Neural progenitor cell (in vitro differentiated cells): Measurements from ENCODE around the gene ZNF772. TPM values are rescaled to one million over a fixed set of nuclear protein-coding genes. Genes with fewer than 3 reads are reported as not detected.
"Not testable (repeated sequence)": the region's sequence is repeated elsewhere in the genome, so short reads cannot be mapped to it uniquely, and the experiment has no call there.

Source experiments
- DNase-seq: peaks from one replicate; pipeline ENCODE4 v3.0.0-alpha.2; 2016; ENCODE audit warnings: low spot score
- H2AFZ ChIP-seq: fragments of 200-600 bp; sonication (generic); replicated peaks from 2 replicates; pipeline ENCODE4 v1.6.1; 2016; ENCODE audit warnings: antibody characterized with exemption
- H3F3A ChIP-seq: fragments of 200-600 bp; sonication (generic); 2 replicates; pipeline ENCODE4 v1.6.1; 2016; ENCODE audit warnings: antibody characterized with exemption, low read depth
- H3K27ac ChIP-seq: fragments of 200-600 bp; sonication (generic); 2 replicates; pipeline ENCODE4 v1.5.1; 2016; ENCODE audit warnings: mild to moderate bottlenecking
- H3K27me3 ChIP-seq: fragments of 200-600 bp; sonication (generic); 2 replicates; pipeline ENCODE4 v1.6.1; 2016; ENCODE audit warnings: mild to moderate bottlenecking, moderate library complexity
- H3K36me3 ChIP-seq: fragments of 200-600 bp; sonication (generic); 2 replicates; pipeline ENCODE4 v1.5.1; 2016
- H3K4me1 ChIP-seq: fragments of 200-600 bp; sonication (generic); 2 replicates; pipeline ENCODE4 v1.6.1; 2016; ENCODE audit warnings: mixed run types
- H3K4me2 ChIP-seq: fragments of 200-600 bp; sonication (generic); 2 replicates; pipeline ENCODE4 v1.6.1; 2016
- H3K4me3 ChIP-seq: fragments of 200-600 bp; sonication (generic); 2 replicates; pipeline ENCODE4 v1.5.1; 2016
- H3K79me2 ChIP-seq: fragments of 200-600 bp; sonication (generic); 2 replicates; pipeline ENCODE4 v1.6.1; 2016; ENCODE audit warnings: low read depth
- H3K9ac ChIP-seq: fragments of 200-600 bp; sonication (generic); 2 replicates; pipeline ENCODE4 v1.6.1; 2016
- H3K9me3 ChIP-seq: fragments of 200-600 bp; sonication (generic); 2 replicates; pipeline ENCODE4 v1.5.1; 2016; ENCODE audit warnings: low read depth
- H4K20me1 ChIP-seq: fragments of 200-600 bp; sonication (generic); 2 replicates; pipeline ENCODE4 v1.6.1; 2016; ENCODE audit warnings: low read depth
- H3K27ac Mint-ChIP-seq: 3 replicates; pipeline ENCODE4 v1.8.0; 2021; ENCODE audit warnings: mixed read lengths
- H3K27me3 Mint-ChIP-seq: 2 replicates; pipeline ENCODE4 v1.8.0; 2022; ENCODE audit warnings: low read depth, mild to moderate bottlenecking, inconsistent platforms, moderate library complexity, mixed read lengths; ENCODE audit not compliant: insufficient read depth
- H3K36me3 Mint-ChIP-seq: 3 replicates; pipeline ENCODE4 v1.8.0; 2021; ENCODE audit warnings: mixed read lengths
- H3K4me1 Mint-ChIP-seq: 3 replicates; pipeline ENCODE4 v1.8.0; 2021; ENCODE audit warnings: mixed read lengths
- H3K4me3 Mint-ChIP-seq: 3 replicates; pipeline ENCODE4 v1.8.0; 2021; ENCODE audit warnings: mild to moderate bottlenecking, moderate library complexity, mixed read lengths
- H3K9me3 Mint-ChIP-seq: 3 replicates; pipeline ENCODE4 v1.8.0; 2020; ENCODE audit warnings: mixed read lengths
- EZH2 ChIP-seq: fragments of 200-600 bp; sonication (generic); IDR thresholded peaks from 2 replicates; pipeline ENCODE4 v1.6.1; 2017; ENCODE audit warnings: antibody characterized with exemption, mild to moderate bottlenecking, moderate library complexity
- EZH2phosphoT487 ChIP-seq: fragments of 200-600 bp; sonication (generic); IDR thresholded peaks from 2 replicates; pipeline ENCODE4 v1.6.1; 2017; ENCODE audit warnings: antibody characterized with exemption
- total RNA-seq: library from RNA; depleted of rRNA; stranded (reverse); fragments of >200 nt; gene quantifications from 2 replicates; pipeline ENCODE4 v1.2.3, GENCODE V29; 2015; ENCODE audit warnings: low replicate concordance
- TF ChIP-seq, protein P1 (sequence below): fragments of 200-600 bp; sonication (generic); IDR thresholded peaks from 2 replicates; pipeline ENCODE4 v1.5.1; 2017; ENCODE audit warnings: antibody characterized with exemption, mild to moderate bottlenecking

ZNF772 gene
- total RNA-seq: 33.3 and 34.5 TPM in 2 replicates

DNA sequence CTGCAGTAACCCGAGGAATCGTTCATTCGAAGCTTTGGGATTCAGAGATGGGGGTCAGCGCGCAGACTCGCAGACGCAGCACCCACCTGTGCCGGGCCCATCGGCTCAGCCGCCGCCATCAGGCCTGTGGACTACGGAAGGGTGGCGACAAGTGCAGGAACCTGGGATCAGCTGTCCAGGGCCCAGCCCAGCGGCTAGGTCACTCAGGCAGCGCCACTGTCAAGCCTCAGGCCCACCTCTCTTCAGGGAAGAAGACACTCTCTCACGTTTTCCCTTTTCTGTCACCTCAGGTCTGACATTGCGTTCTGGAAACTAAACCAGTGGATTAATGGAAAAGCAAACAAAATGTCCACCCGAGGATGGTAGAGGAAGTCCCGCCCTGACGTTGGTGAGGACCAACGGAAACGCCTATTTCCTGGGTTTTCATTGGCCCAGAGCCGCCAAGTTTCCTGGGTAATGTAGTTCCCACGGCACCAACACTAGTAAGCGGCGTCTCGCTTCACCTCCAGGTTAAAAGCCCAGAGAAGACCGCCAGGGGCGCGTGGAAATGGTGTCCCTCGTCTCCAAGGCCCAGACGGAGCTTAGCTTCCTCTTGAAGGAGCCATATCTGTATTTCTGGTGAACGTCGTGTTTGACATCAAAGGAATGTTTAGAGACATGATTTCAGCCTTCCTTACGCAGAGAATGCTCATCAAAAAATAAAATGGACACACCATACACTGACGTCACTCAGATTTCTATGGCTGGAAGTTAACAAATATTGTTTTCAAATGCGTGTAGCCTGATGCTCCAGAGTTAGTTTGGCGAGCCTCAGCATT lies at the start of gene ZNF772:
TSS of gene ZNF772 (minus strand) at position 376 of the 818 bp plus-strand sequence. CDS start at position 119, 257 bp downstream.
- H3K9me3 ChIP-seq: peaks cover 22% of the 10 kb centered on the region
- peaks cover 73% of the 10 kb centered on the region for H3K9me3 Mint-ChIP-seq
- TF ChIP-seq, protein P1, sequence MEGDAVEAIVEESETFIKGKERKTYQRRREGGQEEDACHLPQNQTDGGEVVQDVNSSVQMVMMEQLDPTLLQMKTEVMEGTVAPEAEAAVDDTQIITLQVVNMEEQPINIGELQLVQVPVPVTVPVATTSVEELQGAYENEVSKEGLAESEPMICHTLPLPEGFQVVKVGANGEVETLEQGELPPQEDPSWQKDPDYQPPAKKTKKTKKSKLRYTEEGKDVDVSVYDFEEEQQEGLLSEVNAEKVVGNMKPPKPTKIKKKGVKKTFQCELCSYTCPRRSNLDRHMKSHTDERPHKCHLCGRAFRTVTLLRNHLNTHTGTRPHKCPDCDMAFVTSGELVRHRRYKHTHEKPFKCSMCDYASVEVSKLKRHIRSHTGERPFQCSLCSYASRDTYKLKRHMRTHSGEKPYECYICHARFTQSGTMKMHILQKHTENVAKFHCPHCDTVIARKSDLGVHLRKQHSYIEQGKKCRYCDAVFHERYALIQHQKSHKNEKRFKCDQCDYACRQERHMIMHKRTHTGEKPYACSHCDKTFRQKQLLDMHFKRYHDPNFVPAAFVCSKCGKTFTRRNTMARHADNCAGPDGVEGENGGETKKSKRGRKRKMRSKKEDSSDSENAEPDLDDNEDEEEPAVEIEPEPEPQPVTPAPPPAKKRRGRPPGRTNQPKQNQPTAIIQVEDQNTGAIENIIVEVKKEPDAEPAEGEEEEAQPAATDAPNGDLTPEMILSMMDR: peak; percentile 45
- no peak for TF ChIP-seq EZH2
- peak within 1 kb of the TSS; percentile 92 for H3K4me3 Mint-ChIP-seq
- H4K20me1 ChIP-seq: no peaks in the 10 kb centered on the region
- H3K27me3 Mint-ChIP-seq: peaks cover 5% of the 10 kb centered on the region
- no peaks in the 10 kb centered on the region for H3K4me1 Mint-ChIP-seq
- H2AFZ ChIP-seq: peak within 1 kb of the TSS; percentile 99
- peaks cover 45% of the 10 kb centered on the region for H3K36me3 ChIP-seq
- H3K4me3 ChIP-seq: peak within 1 kb of the TSS; percentile 82
- no peak within 1 kb of the TSS for H3K27ac ChIP-seq
- H3K27me3 ChIP-seq: peaks cover 23% of the 10 kb centered on the region
- H3K79me2 ChIP-seq: peaks cover 28% of the 10 kb centered on the region
- DNase-seq: peak; percentile 94
- H3F3A ChIP-seq: peaks cover 7% of the 10 kb centered on the region
- peak within 1 kb of the TSS; percentile 85 for H3K4me2 ChIP-seq
- H3K36me3 Mint-ChIP-seq: peaks cover 44% of the 10 kb centered on the region
- H3K27ac Mint-ChIP-seq: peak within 1 kb of the TSS; percentile 82
- H3K4me1 ChIP-seq: no peaks in the 10 kb centered on the region
- H3K9ac ChIP-seq: peak within 1 kb of the TSS; percentile 60

DNA sequence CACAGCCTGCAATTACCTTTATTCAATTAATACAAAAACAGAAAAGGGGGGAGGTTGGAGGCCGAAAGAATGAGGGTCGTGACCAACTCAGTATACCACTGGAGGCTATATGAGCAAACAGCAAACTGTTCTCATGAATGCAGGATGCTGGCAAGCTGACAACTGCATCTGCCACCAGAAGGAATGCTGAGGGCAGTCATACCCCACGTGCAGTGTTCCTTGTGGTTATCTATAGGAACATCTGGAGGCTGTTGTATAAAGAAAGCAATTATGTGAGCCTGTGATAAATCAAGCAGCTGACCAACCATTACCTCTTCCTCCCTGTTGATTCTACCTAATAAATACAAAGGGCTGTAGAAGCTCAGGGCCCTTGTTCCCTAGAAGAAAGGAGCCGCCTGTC lies 40.7 kb upstream of the ZNF772 start:
- not testable (repeated sequence) for H3K4me2 ChIP-seq, H3K4me1 Mint-ChIP-seq, H3K27ac ChIP-seq, H3K27ac Mint-ChIP-seq, H3K79me2 ChIP-seq, H3K4me1 ChIP-seq, H3K9ac ChIP-seq, H3K4me3 Mint-ChIP-seq, DNase-seq, H3K36me3 ChIP-seq, H3F3A ChIP-seq, H3K27me3 Mint-ChIP-seq, H3K27me3 ChIP-seq, H3K4me3 ChIP-seq, H2AFZ ChIP-seq, H4K20me1 ChIP-seq, H3K9me3 ChIP-seq
- H3K9me3 Mint-ChIP-seq: peaks cover 39% of the 10 kb centered on the region
- H3K36me3 Mint-ChIP-seq: peaks cover 12% of the 10 kb centered on the region

DNA sequence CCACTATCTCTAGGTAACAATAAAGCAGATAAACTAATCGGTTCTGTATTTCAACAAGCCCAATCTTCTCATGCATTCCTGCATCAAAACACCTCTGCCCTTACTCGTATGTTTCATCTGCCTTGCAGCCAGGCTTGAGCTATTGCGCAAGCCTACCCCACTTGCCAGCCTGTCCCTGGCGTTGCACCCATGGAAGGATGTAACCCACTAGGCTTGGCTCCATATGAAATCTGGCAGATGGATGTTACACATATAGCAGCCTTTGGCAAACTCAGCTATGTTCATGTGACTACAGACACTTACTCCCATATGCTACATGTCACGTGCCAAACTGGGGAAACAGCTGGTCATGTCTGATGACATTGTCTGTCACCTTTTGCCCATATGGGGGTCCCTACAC lies 37.9 kb upstream of the ZNF772 start:
- Histone ChIP-seq H3K4me1 (no peaks in the 10 kb centered on the region), H3K79me2 (no peaks in the 10 kb centered on the region), H3K27me3 (no peaks in the 10 kb centered on the region), H3K27ac (no peak overlapping the region), H3K9me3 (peaks cover 12% of the 10 kb centered on the region), H2AFZ (no peak overlapping the region), H4K20me1 (no peaks in the 10 kb centered on the region), H3K9ac (no peak overlapping the region), H3F3A (no peaks in the 10 kb centered on the region), H3K4me3 (no peak overlapping the region), H3K4me2 (no peak overlapping the region), H3K36me3 (no peaks in the 10 kb centered on the region)
- Mint-ChIP-seq H3K27me3 (peaks cover 2% of the 10 kb centered on the region), H3K36me3 (peaks cover 16% of the 10 kb centered on the region), H3K9me3 (peaks cover 47% of the 10 kb centered on the region), H3K27ac (no peak overlapping the region), H3K4me1 (no peaks in the 10 kb centered on the region), H3K4me3 (no peak overlapping the region)
- no peak for TF ChIP-seq EZH2phosphoT487
- DNase-seq: no peak

DNA sequence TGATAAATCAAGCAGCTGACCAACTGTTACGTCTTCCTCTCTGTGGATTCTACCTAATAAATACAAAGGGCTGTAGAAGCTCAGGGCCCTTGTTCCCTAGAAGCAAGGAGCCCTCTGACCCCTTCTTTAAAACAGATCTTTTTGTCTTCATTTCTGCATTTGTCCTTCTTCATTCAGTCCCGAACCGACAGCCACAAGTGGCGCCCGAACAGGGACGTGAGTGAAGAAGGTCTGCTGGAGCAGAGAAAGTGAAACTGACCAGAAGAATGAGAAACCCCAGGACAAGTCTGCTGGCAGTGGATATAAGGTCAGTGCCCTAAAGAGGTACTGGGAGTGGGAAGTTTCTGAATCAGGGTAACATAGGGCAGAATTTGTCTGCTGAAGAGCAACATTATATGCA lies 35.5 kb upstream of the ZNF772 start:
- no peak overlapping the region for H3K4me2 ChIP-seq
- Mint-ChIP-seq H3K36me3 (peaks cover 31% of the 10 kb centered on the region), H3K9me3 (peaks cover 57% of the 10 kb centered on the region)

More for the DNA sequence above, 35.5 kb upstream of the ZNF772 start:
- Histone ChIP-seq H3K4me1 (no peaks in the 10 kb centered on the region), H3K9ac (no peak overlapping the region), H3K27me3 (no peaks in the 10 kb centered on the region), H3F3A (no peaks in the 10 kb centered on the region), H3K9me3 (peaks cover 12% of the 10 kb centered on the region), H3K36me3 (no peaks in the 10 kb centered on the region), H3K4me3 (no peak overlapping the region), H3K79me2 (no peaks in the 10 kb centered on the region), H3K27ac (no peak overlapping the region), H2AFZ (no peak overlapping the region), H4K20me1 (no peaks in the 10 kb centered on the region)
- DNase-seq: no peak
- H3K4me1 Mint-ChIP-seq: no peaks in the 10 kb centered on the region
- peaks cover 2% of the 10 kb centered on the region for H3K27me3 Mint-ChIP-seq
- H3K4me3 Mint-ChIP-seq: no peak overlapping the region
- TF ChIP-seq, protein P1: no peak
- TF ChIP-seq EZH2: no peak
- TF ChIP-seq EZH2phosphoT487: no peak
- no peak overlapping the region for H3K27ac Mint-ChIP-seq
